Naive thymus-derived CD4-positive, alpha-beta T cell (primary cell): ENCODE results near the gene NEU1. TPM values are rescaled to one million over a fixed set of nuclear protein-coding genes. Genes with fewer than 3 reads are reported as not detected.
"Not testable (repeated sequence)": the region's sequence is repeated elsewhere in the genome, so short reads cannot be mapped to it uniquely, and the experiment has no call there.

ENCODE experiments used
- ATAC-seq: fragments of 150-1000 bp; cut with Tn5 transposase; 2 replicates; pipeline ENCODE4 v1.10.0; 2021; ENCODE audit warnings: mild to moderate bottlenecking, moderate library complexity
- CTCF ChIA-PET: fragments of 350-600 bp; sonication (Branson Sonifier 250); formaldehyde crosslinking; loops from one replicate; lab custom pipeline; 2021; ENCODE audit warnings: antibody characterized with exemption; lab: Charles Lee
- POLR2A ChIA-PET: fragments of 350-600 bp; sonication (Branson Sonifier 250); formaldehyde crosslinking; loops from one replicate; lab custom pipeline; 2021; ENCODE audit warnings: antibody characterized with exemption, inconsistent platforms; lab: Charles Lee
- DNase-seq, 9 donors: peaks; one replicate each; pipeline versions ENCODE4 v3.0.0 to v3.0.0-alpha.2; 2020 to 2022; ENCODE audit warnings: mixed read lengths in 1 of 9
- H3K27ac ChIP-seq: one replicate; pipeline ENCODE4 v1.7.0; 2013; ENCODE audit warnings: mild to moderate bottlenecking, low read depth, low read length, moderate library complexity
- H3K27me3 ChIP-seq, 2 donors: one replicate each; pipeline ENCODE4 v1.7.0; 2013; ENCODE audit warnings: low read length in 2 of 2, mild to moderate bottlenecking in 2 of 2, moderate library complexity in 2 of 2; ENCODE audit not compliant: control insufficient read depth in 2 of 2, insufficient read depth in 2 of 2
- H3K36me3 ChIP-seq, 3 experiments: 1 replicate in 2 of 3; 2 replicates in 1 of 3; pipeline ENCODE4 v1.7.0; 2013; ENCODE audit warnings: low read length in 3 of 3, mild to moderate bottlenecking in 3 of 3, moderate library complexity in 1 of 3; ENCODE audit not compliant: insufficient read depth in 3 of 3, control insufficient read depth in 2 of 3
- H3K4me1 ChIP-seq, 2 donors: one replicate each; pipeline ENCODE4 v1.7.0; 2013; ENCODE audit warnings: low read length in 2 of 2, mild to moderate bottlenecking in 2 of 2, moderate library complexity in 1 of 2; ENCODE audit not compliant: control insufficient read depth in 2 of 2, insufficient read depth in 2 of 2
- H3K4me3 ChIP-seq: 2 replicates; pipeline ENCODE4 v1.7.0; 2013; ENCODE audit warnings: mild to moderate bottlenecking, low read length
- H3K9me3 ChIP-seq, 3 experiments: 1 replicate in 2 of 3; 2 replicates in 1 of 3; pipeline ENCODE4 v1.7.0; 2013; ENCODE audit warnings: low read length in 3 of 3; ENCODE audit not compliant: control insufficient read depth in 2 of 3
- H3K27ac Mint-ChIP-seq, 9 donors: one replicate each; pipeline ENCODE4 v1.8.0; 2020 to 2022; ENCODE audit warnings: mixed read lengths in 9 of 9, mild to moderate bottlenecking in 8 of 9, moderate library complexity in 5 of 9, inconsistent platforms in 2 of 9
- H3K27me3 Mint-ChIP-seq, 5 donors: one replicate each; pipeline ENCODE4 v1.8.0; 2021 to 2022; ENCODE audit warnings: mixed read lengths in 5 of 5, mild to moderate bottlenecking in 1 of 5
- H3K36me3 Mint-ChIP-seq, 5 donors: one replicate each; pipeline ENCODE4 v1.8.0; 2020 to 2022; ENCODE audit warnings: mixed read lengths in 5 of 5, mild to moderate bottlenecking in 3 of 5, inconsistent platforms in 1 of 5
- H3K4me1 Mint-ChIP-seq, 7 donors: one replicate each; pipeline ENCODE4 v1.8.0; 2020 to 2022; ENCODE audit warnings: mixed read lengths in 7 of 7, mild to moderate bottlenecking in 3 of 7, inconsistent platforms in 1 of 7
- H3K4me3 Mint-ChIP-seq, 10 donors: one replicate each; pipeline ENCODE4 v1.8.0; 2020 to 2022; ENCODE audit warnings: mild to moderate bottlenecking in 10 of 10, mixed read lengths in 10 of 10, moderate library complexity in 6 of 10, inconsistent platforms in 2 of 10
- H3K9me3 Mint-ChIP-seq, 11 donors: one replicate each; pipeline ENCODE4 v1.8.0; 2020 to 2022; ENCODE audit warnings: mixed read lengths in 11 of 11, mild to moderate bottlenecking in 4 of 11, inconsistent platforms in 1 of 11, moderate library complexity in 1 of 11
- intact Hi-C, 2 donors: fragments of 100-400 bp; cut with micrococcal nuclease; formaldehyde crosslinking; loops; one replicate each; pipeline ENCODE4 v1.15.1; 2023
- polyA plus RNA-seq, 2 donors: library from polyadenylated mRNA; unstranded; fragments of 300-500 nt; fragmentation: Illumina TruSeq; gene quantifications; one replicate each; pipeline ENCODE4 v1.2.3, GENCODE V29; 2021
- total RNA-seq, 6 experiments: library from RNA in 5 of 6; stranded (reverse) in 5 of 6; gene quantifications; 1 replicate in 5 of 6; 2 replicates in 1 of 6; pipeline ENCODE4 v1.2.3 and lab custom pipeline; 2021 to 2026

NEU1 gene
- total and polyA plus RNA-seq, 7 experiments from 2014 or later: 13.6 to 35.0 (median 19.9) TPM

DNA sequence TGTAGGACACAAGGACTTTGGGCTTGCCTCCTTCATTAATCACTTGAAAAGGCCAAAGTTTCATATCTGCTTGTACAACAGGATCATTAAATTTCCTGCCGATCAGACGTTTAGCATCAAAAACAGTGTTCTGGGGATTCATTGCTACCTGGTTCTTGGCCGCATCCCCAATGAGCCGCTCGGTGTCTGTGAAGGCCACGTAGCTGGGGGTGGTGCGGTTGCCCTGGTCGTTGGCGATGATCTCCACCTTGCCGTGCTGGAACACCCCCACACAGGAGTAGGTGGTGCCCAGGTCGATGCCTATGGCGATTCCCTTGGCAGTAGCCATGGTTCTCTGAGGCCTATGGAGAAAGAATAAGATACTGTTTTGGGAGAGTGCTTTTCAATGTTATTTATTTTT, 51.0 kb downstream of the NEU1 start:
- Mint-ChIP-seq H3K27ac (peak overlapping the region in 1 of 9 donors; percentile 8), H3K9me3 (no peaks in the 10 kb centered on the region), H3K27me3 (no peaks in the 10 kb centered on the region), H3K4me3 (no peak overlapping the region), H3K4me1 (peaks cover 11 to 38% (median 27%) of the 10 kb centered on the region in 7 donors), H3K36me3 (peaks cover 4 to 19% (median 8%) of the 10 kb centered on the region in 5 donors)
- no peak overlapping the region for H3K27ac ChIP-seq
- H3K4me3 ChIP-seq: no peak overlapping the region
- CTCF ChIA-PET: no interaction called here
- peaks cover 0 to 22% (median 0%) of the 10 kb centered on the region in 3 experiments for H3K36me3 ChIP-seq
- H3K9me3 ChIP-seq: no peaks in the 10 kb centered on the region
- ATAC-seq (no peak), DNase-seq (no peak)
- POLR2A ChIA-PET: interaction anchor here (0.6 kb wide), 1 partner anchor 32 kb away, joined by 5 read pairs; no protein-coding TSS in a partner anchor
- peaks cover 7 to 22% of the 10 kb centered on the region in 2 donors for H3K4me1 ChIP-seq
- intact Hi-C loops: no loop called here
- no peaks in the 10 kb centered on the region for H3K27me3 ChIP-seq

DNA sequence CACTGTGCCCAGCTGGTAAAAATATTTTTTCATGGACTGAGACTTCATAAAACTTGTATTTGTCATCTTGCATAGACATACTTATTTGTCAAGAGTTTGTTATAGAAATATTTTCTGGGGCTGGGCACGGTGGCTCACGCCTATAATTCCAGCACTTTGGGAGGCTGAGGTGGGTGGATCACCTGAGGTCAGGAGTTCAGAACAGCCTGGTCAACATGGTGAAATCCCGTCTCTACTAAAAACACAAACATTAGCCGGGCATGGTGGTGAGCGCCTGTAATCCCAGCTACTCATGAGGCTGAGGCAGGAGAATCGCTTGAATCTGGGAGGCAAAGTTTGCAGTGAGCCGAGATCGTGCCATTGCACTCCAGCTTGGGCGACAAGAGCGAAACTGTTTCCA, 54.0 kb downstream of the NEU1 start:
- H3K4me1 Mint-ChIP-seq: peaks cover 21 to 51% (median 33%) of the 10 kb centered on the region in 7 donors
- H3K27me3 ChIP-seq, intact Hi-C loops, H3K4me3 ChIP-seq, CTCF ChIA-PET, H3K9me3 ChIP-seq, H3K27ac ChIP-seq, H3K4me3 Mint-ChIP-seq, DNase-seq, H3K9me3 Mint-ChIP-seq, ATAC-seq, H3K27me3 Mint-ChIP-seq: not testable (repeated sequence)
- peak overlapping the region in 3 of 9 donors; percentile 38 to 68 (median 59) for H3K27ac Mint-ChIP-seq
- Histone ChIP-seq H3K36me3 (peaks cover 0 to 18% (median 0%) of the 10 kb centered on the region in 3 experiments), H3K4me1 (peaks cover 11 to 27% of the 10 kb centered on the region in 2 donors)
- POLR2A ChIA-PET: interaction anchor here (1.2 to 3.4 kb wide), 3 partner anchors 10 to 39 kb away, joined by 3 to 29 read pairs (median 24); partner anchors contain the start of gene HSPA1B
- H3K36me3 Mint-ChIP-seq: peaks cover 4 to 19% (median 8%) of the 10 kb centered on the region in 5 donors

Other genes starting within 250 kb of the NEU1 start
Only the 30 nearest of the 36 such genes appear.
- gene GPANK1, start 197.8 kb downstream of the NEU1 start, total RNA-seq: 10 to 100 TPM; 12.8 to 35.1 (median 28.9) TPM
- 10 to 100 TPM; 24.0 to 27.2 TPM for gene GPANK1, start 197.8 kb downstream of the NEU1 start, polyA plus RNA-seq
- gene CSNK2B, start 196.7 kb downstream of the NEU1 start, total RNA-seq: 100 to 1,000 TPM; 101 to 215 (median 133) TPM
- 100 to 1,000 TPM; 260 to 275 TPM for gene CSNK2B, start 196.7 kb downstream of the NEU1 start, polyA plus RNA-seq
- 10 to 100 TPM; 27.7 to 51.0 (median 42.9) TPM for gene LY6G5B, start 192.8 kb downstream of the NEU1 start, total RNA-seq
- not detected for gene LY6G5B, start 192.8 kb downstream of the NEU1 start, polyA plus RNA-seq
- 1 to 10 TPM; 2.4 to 4.3 (median 3.1) TPM for gene LY6G5C, start 181.8 kb downstream of the NEU1 start, total RNA-seq
- gene LY6G5C, start 181.8 kb downstream of the NEU1 start, polyA plus RNA-seq: 10 to 100 TPM in 1 of 2 donors, 1 to 10 TPM in 1; 6.4 to 10.2 TPM
- gene ABHD16A, start 159.5 kb downstream of the NEU1 start, total RNA-seq: 10 to 100 TPM; 60.1 to 71.7 (median 65.2) TPM
- 10 to 100 TPM; 31.1 to 42.5 TPM for gene ABHD16A, start 159.5 kb downstream of the NEU1 start, polyA plus RNA-seq
- gene LY6G6F, start 156.0 kb downstream of the NEU1 start, total RNA-seq: under 1 TPM in 1 of 5 experiments, not detected in 4; 0.56 TPM
- gene LY6G6F, start 156.0 kb downstream of the NEU1 start, polyA plus RNA-seq: not detected
- gene LY6G6D, start 147.5 kb downstream of the NEU1 start, total RNA-seq: not detected
- gene LY6G6D, start 147.5 kb downstream of the NEU1 start, polyA plus RNA-seq: not detected
- 1 to 10 TPM in 1 of 5 experiments, not detected in 4; 1.2 TPM for gene LY6G6C, start 141.1 kb downstream of the NEU1 start, total RNA-seq
- not detected for gene LY6G6C, start 141.1 kb downstream of the NEU1 start, polyA plus RNA-seq
- 1 to 10 TPM in 1 of 5 experiments, under 1 TPM in 4; 0.12 to 4.7 (median 0.64) TPM for gene MPIG6B, start 139.4 kb downstream of the NEU1 start, total RNA-seq
- gene MPIG6B, start 139.4 kb downstream of the NEU1 start, polyA plus RNA-seq: 1 to 10 TPM in 1 of 2 donors, under 1 TPM in 1; 0.20 to 2.3 TPM
- gene DDAH2, start 133.5 kb downstream of the NEU1 start, total RNA-seq: 10 to 100 TPM in 2 of 5 experiments, 1 to 10 TPM in 3; 4.9 to 31.4 (median 7.1) TPM
- 10 to 100 TPM; 13.1 to 15.3 TPM for gene DDAH2, start 133.5 kb downstream of the NEU1 start, polyA plus RNA-seq
- 100 to 1,000 TPM in 2 of 5 experiments, 10 to 100 TPM in 3; 29.3 to 494 (median 58.2) TPM for gene CLIC1, start 126.3 kb downstream of the NEU1 start, total RNA-seq
- 100 to 1,000 TPM; 102 to 122 TPM for gene CLIC1, start 126.3 kb downstream of the NEU1 start, polyA plus RNA-seq
- 10 to 100 TPM; 10.3 to 52.2 (median 11.4) TPM for gene MSH5, start 122.8 kb downstream of the NEU1 start, total RNA-seq
- 1 to 10 TPM in 1 of 2 donors, under 1 TPM in 1; 0.51 to 2.6 TPM for gene MSH5, start 122.8 kb downstream of the NEU1 start, polyA plus RNA-seq
- 10 to 100 TPM in 1 of 5 experiments, 1 to 10 TPM in 4; 2.3 to 11.1 (median 3.3) TPM for gene SAPCD1, start 100.2 kb downstream of the NEU1 start, total RNA-seq
- gene SAPCD1, start 100.2 kb downstream of the NEU1 start, polyA plus RNA-seq: not detected
- 1 to 10 TPM in 3 of 5 experiments, under 1 TPM in 2; 0.53 to 4.5 (median 1.1) TPM for gene VWA7, start 85.5 kb downstream of the NEU1 start, total RNA-seq
- gene VWA7, start 85.5 kb downstream of the NEU1 start, polyA plus RNA-seq: not detected
- 10 to 100 TPM; 34.3 to 84.2 (median 53.2) TPM for gene VARS1, start 67.1 kb downstream of the NEU1 start, total RNA-seq
- 10 to 100 TPM; 32.2 to 44.8 TPM for gene VARS1, start 67.1 kb downstream of the NEU1 start, polyA plus RNA-seq
- 10 to 100 TPM; 22.9 to 94.5 (median 29.2) TPM for gene LSM2, start 55.9 kb downstream of the NEU1 start, total RNA-seq
- gene LSM2, start 55.9 kb downstream of the NEU1 start, polyA plus RNA-seq: 10 to 100 TPM; 58.9 to 67.9 TPM
- 1 to 10 TPM; 3.3 to 5.5 (median 4.7) TPM for gene HSPA1L, start 47.5 kb downstream of the NEU1 start, total RNA-seq
- 1 to 10 TPM; 2.3 to 3.6 TPM for gene HSPA1L, start 47.5 kb downstream of the NEU1 start, polyA plus RNA-seq
- gene HSPA1A, start 47.3 kb downstream of the NEU1 start, total RNA-seq: 100 to 1,000 TPM in 1 of 5 experiments, 10 to 100 TPM in 3, 1 to 10 TPM in 1; 6.7 to 125 (median 30.3) TPM
- gene HSPA1A, start 47.3 kb downstream of the NEU1 start, polyA plus RNA-seq: 10 to 100 TPM; 26.0 to 52.5 TPM
- 10 to 100 TPM in 4 of 5 experiments, 1 to 10 TPM in 1; 8.6 to 68.9 (median 28.9) TPM for gene HSPA1B, start 35.1 kb downstream of the NEU1 start, total RNA-seq
- 1 to 10 TPM; 2.8 to 3.6 TPM for gene HSPA1B, start 35.1 kb downstream of the NEU1 start, polyA plus RNA-seq
- not detected for gene SLC44A4, start 16.2 kb upstream of the NEU1 start, total RNA-seq
- not detected for gene SLC44A4, start 16.2 kb upstream of the NEU1 start, polyA plus RNA-seq
- gene EHMT2, start 34.9 kb upstream of the NEU1 start, total RNA-seq: 10 to 100 TPM; 50.4 to 94.2 (median 71.6) TPM
- gene EHMT2, start 34.9 kb upstream of the NEU1 start, polyA plus RNA-seq: 10 to 100 TPM; 37.3 to 66.5 TPM
- gene ZBTB12, start 39.3 kb upstream of the NEU1 start, total RNA-seq: 1 to 10 TPM in 4 of 5 experiments, under 1 TPM in 1; 0.77 to 4.5 (median 2.5) TPM
- gene ZBTB12, start 39.3 kb upstream of the NEU1 start, polyA plus RNA-seq: under 1 TPM in 1 of 2 donors, not detected in 1; 0.09 TPM
- 1 to 10 TPM in 4 of 5 experiments, under 1 TPM in 1; 0.89 to 8.2 (median 2.3) TPM for gene C2, start 64.9 kb upstream of the NEU1 start, total RNA-seq
- gene C2, start 64.9 kb upstream of the NEU1 start, polyA plus RNA-seq: under 1 TPM in 1 of 2 donors, not detected in 1; 0.10 TPM
- gene CFB, start 83.3 kb upstream of the NEU1 start, total RNA-seq: 1 to 10 TPM in 2 of 5 experiments, under 1 TPM in 1, not detected in 2; 0.56 to 1.4 (median 1.1) TPM
- 1 to 10 TPM; 1.4 to 1.8 TPM for gene CFB, start 83.3 kb upstream of the NEU1 start, polyA plus RNA-seq
- 10 to 100 TPM; 47.5 to 71.7 (median 59.1) TPM for gene NELFE, start 96.2 kb upstream of the NEU1 start, total RNA-seq
- 10 to 100 TPM; 56.5 to 76.6 TPM for gene NELFE, start 96.2 kb upstream of the NEU1 start, polyA plus RNA-seq
- gene SKIC2, start 96.4 kb upstream of the NEU1 start, total RNA-seq: 100 to 1,000 TPM in 3 of 5 experiments, 10 to 100 TPM in 2; 85.6 to 139 (median 101) TPM
- 10 to 100 TPM; 20.1 to 23.5 TPM for gene SKIC2, start 96.4 kb upstream of the NEU1 start, polyA plus RNA-seq
- gene DXO, start 109.3 kb upstream of the NEU1 start, total RNA-seq: 10 to 100 TPM; 19.3 to 44.3 (median 35.0) TPM
- gene DXO, start 109.3 kb upstream of the NEU1 start, polyA plus RNA-seq: 10 to 100 TPM; 12.6 to 16.2 TPM
- gene C4A, start 119.2 kb upstream of the NEU1 start, total RNA-seq: 1 to 10 TPM; 3.2 to 9.0 (median 8.0) TPM
- gene C4A, start 119.2 kb upstream of the NEU1 start, polyA plus RNA-seq: not detected
- gene C4B, start 152.0 kb upstream of the NEU1 start, total RNA-seq: 1 to 10 TPM; 3.2 to 8.5 (median 8.0) TPM
- gene C4B, start 152.0 kb upstream of the NEU1 start, polyA plus RNA-seq: under 1 TPM in 1 of 2 donors, not detected in 1; 0.59 TPM
- gene CYP21A2, start 175.6 kb upstream of the NEU1 start, total RNA-seq: 1 to 10 TPM in 1 of 5 experiments, under 1 TPM in 3, not detected in 1; 0.32 to 1.1 (median 0.44) TPM
- not detected for gene CYP21A2, start 175.6 kb upstream of the NEU1 start, polyA plus RNA-seq